ENCODE measurements around the gene DNM2. TPM values are rescaled to one million over a fixed set of nuclear protein-coding genes. Genes with fewer than 3 reads are reported as not detected.

The DNM2 gene
- total and polyA plus RNA-seq, 10 of the 15 experiments (the other 5 are each of a cell fraction or from before 2014, with no cell fraction given): 1.2 to 146 (median 68.9) TPM

- TF ChIP-seq SP1 (IDR thresholded peaks at IDR 0.05; ENCODE audit: low read depth, low read length): no peak
- TF ChIP-seq ATF2 (IDR thresholded peaks at IDR 0.05; ENCODE audit: low read length): no peak
These were observed 46.0 kb downstream of the DNM2 start (continued) for GRCh38 chr19:10763828-10764339.

GRCh38 chr19:10764340-10764894, 46.5 kb downstream of the DNM2 start:
- no peak overlapping the region for H3K9ac ChIP-seq (ENCODE audit: control insufficient read depth, insufficient read depth, low read length)
- ChIA-PET POLR2A (interaction anchor here (0.6 to 0.7 kb wide), 2 partner anchors 22 to 50 kb away, joined by 3 to 5 read pairs; no protein-coding TSS in a partner anchor), SMC1A (ENCODE audit: uncharacterized antibody, unreplicated experiment) (no interaction called here), CTCF (no interaction called here), RAD21 (ENCODE audit: unreplicated experiment) (no interaction called here)
- H3K27ac ChIP-seq (ENCODE audit: control insufficient read depth, insufficient read depth): no peak overlapping the region
- no peak for TF ChIP-seq NFYA (IDR thresholded peaks at IDR 0.05; ENCODE audit: borderline replicate concordance, low read depth, low read length)
- no peak for TF ChIP-seq NFYB (IDR thresholded peaks at IDR 0.05; ENCODE audit: insufficient read depth, low read depth, low read length)
- no peak for TF ChIP-seq RELA (IDR thresholded peaks at IDR 0.05; ENCODE audit: borderline replicate concordance, partially characterized antibody)
- TF ChIP-seq CBX3 (IDR thresholded peaks at IDR 0.05; ENCODE audit: borderline replicate concordance, low read depth): no peak
- no peak for TF ChIP-seq NBN (IDR thresholded peaks at IDR 0.05)
- TF ChIP-seq SMARCA5 (IDR thresholded peaks at IDR 0.05): no peak
- no peak for TF ChIP-seq TCF7 (IDR thresholded peaks at IDR 0.05; ENCODE audit: borderline replicate concordance)
- ATAC-seq (no peak), FAIRE-seq (no peak), DNase-seq (ENCODE audit: low read depth, low spot score) (no peak)
- peaks cover 9% of the 10 kb centered on the region for H3K79me2 ChIP-seq (ENCODE audit: control insufficient read depth, insufficient read depth, low read length)
- H3K4me3 ChIP-seq: no peak overlapping the region
- H3K9me3 ChIP-seq (replicated peaks; ENCODE audit: control insufficient read depth, insufficient read depth, low read length): no peaks in the 10 kb centered on the region
- in situ Hi-C loops (cut with MboI): no loop called here
- H3K4me1 ChIP-seq (ENCODE audit: control insufficient read depth, insufficient read depth, low read length): peaks cover 8% of the 10 kb centered on the region
- 93% methylated on average over 8 of the region's 9 CpGs for WGBS (ENCODE audit: insufficient coverage, insufficient replicate concordance, low lambda C conversion rate, missing lambda C conversion rate)
- intact Hi-C loops (cut with micrococcal nuclease; ENCODE audit: unreplicated experiment): no loop called here
- H3K27me3 ChIP-seq (replicated peaks in 1 of 2; ENCODE audit: control insufficient read depth in 2 of 2, insufficient read depth in 2 of 2, low read length in 1 of 2): no peaks in the 10 kb centered on the region
- no TSS peak for BruUV-seq (replicated peaks)
- H2AFZ ChIP-seq (ENCODE audit: control insufficient read depth, low read depth, low read length): no peak overlapping the region
- H3K4me2 ChIP-seq (ENCODE audit: control insufficient read depth, insufficient read depth): no peak overlapping the region
- peaks cover 15 to 28% of the 10 kb centered on the region in 2 experiments; a peak in 3 of 4 replicates for H3K36me3 ChIP-seq (ENCODE audit: control insufficient read depth in 2 of 2, insufficient read depth in 2 of 2, low read length in 1 of 2)
- no peaks in the 10 kb centered on the region for H4K20me1 ChIP-seq (ENCODE audit: control insufficient read depth, insufficient read depth)
